Testis (tissue), 3 donors: ENCODE measurements around the gene SMAD3. TPM values are rescaled to one million over a fixed set of nuclear protein-coding genes. Genes with fewer than 3 reads are reported as not detected.

ENCODE experiments used
- DNase-seq: peaks from one replicate; pipeline ENCODE4 v3.0.0-alpha.2; 2019
- H3K27ac ChIP-seq, 2 donors: fragments of 200-600 bp; sonication (generic); one replicate each; pipeline ENCODE4 v1.5.1; 2019
- H3K27me3 ChIP-seq: fragments of 200-600 bp; sonication (generic); one replicate; pipeline ENCODE4 v1.5.1; 2019
- H3K36me3 ChIP-seq: fragments of 200-600 bp; sonication (generic); one replicate; pipeline ENCODE4 v1.5.1; 2017; ENCODE audit warnings: low read depth; ENCODE audit errors: missing control alignments
- H3K4me1 ChIP-seq: fragments of 200-600 bp; sonication (generic); one replicate; pipeline ENCODE4 v1.5.1; 2019
- H3K4me3 ChIP-seq, 2 donors: fragments of 200-600 bp; sonication (generic); one replicate each; pipeline ENCODE4 v1.5.1; 2017 to 2019
- H3K9me3 ChIP-seq: fragments of 200-600 bp; sonication (generic); one replicate; pipeline ENCODE4 v1.5.1; 2017
- POLR2A ChIP-seq: fragments of 450-650 bp; IDR thresholded peaks from one replicate; pipeline ENCODE4 v1.6.1; 2017; ENCODE audit warnings: antibody characterized with exemption, mild to moderate bottlenecking, moderate library complexity
- WGBS, 2 donors: methylation state at CpG; one replicate each; pipeline ENCODE4 v1.1.5; 2018; 5-methylcytosine and 5-hydroxymethylcytosine counted together
- intact Hi-C: fragments of 100-400 bp; cut with DNase I; formaldehyde crosslinking; loops from one replicate; pipeline ENCODE4 v1.15.1; 2023; ENCODE audit warnings: low total_unique reads
- polyA plus RNA-seq: library from polyadenylated mRNA; stranded (reverse); fragments of 350-450 nt; fragmentation: Illumina TruSeq; extraction: RNeasy Lipid Tissue Mini Kit (QIAGEN cat#74804); gene quantifications from one replicate; pipeline ENCODE4 v1.2.3, GENCODE V29; 2014; ENCODE audit warnings: low read depth, low replicate concordance; ENCODE audit not compliant: insufficient read depth
- total RNA-seq, 2 donors: library from RNA; depleted of rRNA; stranded (reverse); fragments of >200 nt; gene quantifications; one replicate each; pipeline ENCODE4 v1.2.3, GENCODE V29; 2016
- TF ChIP-seq, protein P1 (sequence below), 3 experiments: fragments of 450-650 bp in 2 of 3; fragments of 200-600 bp in 1 of 3; sonication (generic) in 1 of 3; IDR thresholded peaks; one replicate each; pipeline ENCODE4 v1.5.1; 2016 to 2019; ENCODE audit warnings: antibody characterized with exemption in 3 of 3, mild to moderate bottlenecking in 2 of 3, moderate library complexity in 1 of 3

SMAD3 gene
- total and polyA plus RNA-seq, 3 donors from 2014 or later = 11.4 to 31.6 (median 18.7) TPM

DNA sequence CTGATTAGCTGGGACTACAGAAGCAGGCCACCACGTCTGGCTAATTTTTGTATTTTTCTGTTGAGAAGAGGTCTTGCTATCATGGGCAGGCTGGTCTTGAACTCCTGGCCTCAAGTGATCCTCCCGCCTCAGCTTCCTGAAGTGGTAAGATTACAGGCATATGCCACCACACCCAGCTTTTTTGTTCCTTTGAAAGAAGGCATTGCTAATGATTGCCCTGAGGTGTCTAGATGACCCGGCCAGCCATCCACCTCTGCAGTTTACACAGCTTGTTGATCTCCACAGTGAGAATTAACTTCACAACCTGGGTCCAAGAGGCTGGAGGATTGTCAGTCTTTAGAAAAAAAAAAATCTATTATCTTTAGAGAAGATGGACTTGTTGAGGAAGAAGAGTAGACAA lies 58.7 kb downstream of the SMAD3 start:
- H3K27me3 ChIP-seq = no peaks in the 10 kb centered on the region
- no peak overlapping the region for H3K4me3 ChIP-seq
- intact Hi-C loops = loop anchor here (10.0 kb wide), 1 partner anchor 59 kb away; the partner anchor contains the start of gene SMAD3
- WGBS, 2 donors = 73 to 77% methylated on average over 3 of the region's 3 CpGs
- TF ChIP-seq, protein P1, sequence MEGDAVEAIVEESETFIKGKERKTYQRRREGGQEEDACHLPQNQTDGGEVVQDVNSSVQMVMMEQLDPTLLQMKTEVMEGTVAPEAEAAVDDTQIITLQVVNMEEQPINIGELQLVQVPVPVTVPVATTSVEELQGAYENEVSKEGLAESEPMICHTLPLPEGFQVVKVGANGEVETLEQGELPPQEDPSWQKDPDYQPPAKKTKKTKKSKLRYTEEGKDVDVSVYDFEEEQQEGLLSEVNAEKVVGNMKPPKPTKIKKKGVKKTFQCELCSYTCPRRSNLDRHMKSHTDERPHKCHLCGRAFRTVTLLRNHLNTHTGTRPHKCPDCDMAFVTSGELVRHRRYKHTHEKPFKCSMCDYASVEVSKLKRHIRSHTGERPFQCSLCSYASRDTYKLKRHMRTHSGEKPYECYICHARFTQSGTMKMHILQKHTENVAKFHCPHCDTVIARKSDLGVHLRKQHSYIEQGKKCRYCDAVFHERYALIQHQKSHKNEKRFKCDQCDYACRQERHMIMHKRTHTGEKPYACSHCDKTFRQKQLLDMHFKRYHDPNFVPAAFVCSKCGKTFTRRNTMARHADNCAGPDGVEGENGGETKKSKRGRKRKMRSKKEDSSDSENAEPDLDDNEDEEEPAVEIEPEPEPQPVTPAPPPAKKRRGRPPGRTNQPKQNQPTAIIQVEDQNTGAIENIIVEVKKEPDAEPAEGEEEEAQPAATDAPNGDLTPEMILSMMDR (IDR thresholded peaks at IDR 0.05) = no peak
- no peak for TF ChIP-seq POLR2A
- peaks cover 56% of the 10 kb centered on the region for H3K4me1 ChIP-seq
- no peaks in the 10 kb centered on the region for H3K9me3 ChIP-seq
- H3K36me3 ChIP-seq = no peaks in the 10 kb centered on the region
- H3K27ac ChIP-seq = peak overlapping the region in 1 of 2 donors; percentile 76
- DNase-seq = no peak

DNA sequence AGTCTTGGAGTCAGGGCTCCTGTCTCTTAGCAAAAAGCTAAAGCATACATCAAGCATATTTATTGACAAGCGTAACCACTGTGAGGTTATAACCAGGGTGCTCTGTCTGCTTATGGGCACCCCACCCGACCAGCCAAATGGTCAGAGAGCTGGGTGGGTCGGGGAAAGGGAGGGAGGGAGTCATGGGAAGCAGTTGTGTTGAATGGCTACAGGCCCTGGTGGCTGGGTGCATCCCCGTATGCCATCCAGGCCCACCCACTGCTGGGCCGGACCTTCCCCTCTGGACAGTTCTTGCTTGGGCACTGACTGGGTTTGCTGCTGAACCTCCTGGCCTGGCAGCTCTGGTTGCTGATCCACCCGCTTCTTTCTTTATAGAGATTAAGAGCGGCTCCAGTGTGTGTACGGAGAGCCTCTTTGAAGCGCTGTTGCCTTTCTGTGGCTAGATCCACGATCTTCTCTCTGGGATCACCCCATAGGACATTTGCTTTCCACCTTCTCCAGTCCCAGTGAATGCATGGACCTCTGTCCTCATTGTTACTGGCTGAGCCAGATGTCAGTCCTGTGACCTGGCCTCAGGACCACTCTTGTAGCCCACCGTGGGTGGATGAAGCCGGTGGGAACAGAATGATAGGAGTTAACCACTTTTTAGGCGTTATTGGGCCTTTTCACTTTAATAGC lies 59.6 kb downstream of the SMAD3 start:
- peak overlapping the region; percentile 61 to 76 for H3K27ac ChIP-seq
- no peak overlapping the region for H3K4me3 ChIP-seq
- no peak for DNase-seq
- TF ChIP-seq POLR2A = no peak
- TF ChIP-seq, protein P1 (IDR thresholded peaks at IDR 0.05) = no peak
- peaks cover 52% of the 10 kb centered on the region for H3K4me1 ChIP-seq
- 52 to 62% methylated on average over 10 to 13 of the region's 13 CpGs for WGBS, 2 donors
- H3K27me3 ChIP-seq = no peaks in the 10 kb centered on the region
- H3K36me3 ChIP-seq = no peaks in the 10 kb centered on the region
- no peaks in the 10 kb centered on the region for H3K9me3 ChIP-seq
- intact Hi-C loops = loop anchor here (10.0 kb wide), 1 partner anchor 60 kb away; the partner anchor contains the start of gene SMAD3

DNA sequence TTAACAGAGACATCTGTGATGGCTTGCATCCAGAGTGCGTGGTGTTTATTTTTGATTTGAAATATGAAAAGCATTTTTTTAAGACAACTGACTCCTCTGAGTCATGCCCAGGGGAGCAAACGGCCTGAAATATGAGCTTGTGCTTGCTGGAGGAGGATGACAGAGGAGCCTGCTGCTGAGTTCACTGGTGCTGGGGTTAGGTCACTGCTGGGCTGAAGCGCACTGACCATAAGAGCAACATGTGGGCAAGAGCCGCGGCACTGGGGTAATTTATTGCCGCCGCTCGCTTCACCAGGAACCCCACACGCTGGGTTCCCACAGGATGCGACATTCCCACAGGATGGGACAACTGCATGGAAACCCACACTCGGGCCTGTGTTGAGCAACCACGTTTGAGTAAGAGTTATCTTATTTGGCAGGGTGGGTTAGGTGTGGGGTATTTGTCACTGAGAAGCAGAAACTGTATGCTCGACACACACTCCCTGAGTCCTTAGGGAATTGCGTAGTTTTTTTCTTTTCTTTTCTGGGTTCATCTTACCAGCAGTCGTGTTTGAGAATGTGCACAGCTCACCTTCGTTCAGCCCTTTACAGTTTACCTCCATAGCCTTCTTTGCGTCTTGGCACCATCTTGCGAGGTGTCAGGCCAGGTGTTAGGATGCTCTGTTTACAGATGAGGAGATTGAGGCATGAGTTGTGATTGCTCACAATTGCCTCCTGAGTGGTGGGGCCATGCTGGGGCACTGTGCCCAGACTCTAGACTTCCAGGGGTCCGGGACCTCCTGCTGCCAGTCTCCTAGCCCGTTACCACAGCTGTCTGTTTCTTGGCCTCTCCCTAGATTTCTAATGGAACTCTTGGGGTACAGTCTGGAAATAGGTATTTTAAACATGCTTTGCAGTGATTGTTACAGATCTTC lies 60.4 kb downstream of the SMAD3 start:
- Histone ChIP-seq H3K4me3 (no peak overlapping the region), H3K27ac (peak overlapping the region; percentile 61 to 76), H3K9me3 (no peaks in the 10 kb centered on the region), H3K27me3 (no peaks in the 10 kb centered on the region), H3K4me1 (peaks cover 48% of the 10 kb centered on the region), H3K36me3 (no peaks in the 10 kb centered on the region)
- 61 to 67% methylated on average over 16 to 20 of the region's 20 CpGs for WGBS, 2 donors
- no peak for TF ChIP-seq POLR2A
- TF ChIP-seq, protein P1 (IDR thresholded peaks at IDR 0.05) = no peak
- DNase-seq = peak; percentile 83
- intact Hi-C loops = loop anchor here (10.0 kb wide), 1 partner anchor 61 kb away; the partner anchor contains the start of gene SMAD3

DNA sequence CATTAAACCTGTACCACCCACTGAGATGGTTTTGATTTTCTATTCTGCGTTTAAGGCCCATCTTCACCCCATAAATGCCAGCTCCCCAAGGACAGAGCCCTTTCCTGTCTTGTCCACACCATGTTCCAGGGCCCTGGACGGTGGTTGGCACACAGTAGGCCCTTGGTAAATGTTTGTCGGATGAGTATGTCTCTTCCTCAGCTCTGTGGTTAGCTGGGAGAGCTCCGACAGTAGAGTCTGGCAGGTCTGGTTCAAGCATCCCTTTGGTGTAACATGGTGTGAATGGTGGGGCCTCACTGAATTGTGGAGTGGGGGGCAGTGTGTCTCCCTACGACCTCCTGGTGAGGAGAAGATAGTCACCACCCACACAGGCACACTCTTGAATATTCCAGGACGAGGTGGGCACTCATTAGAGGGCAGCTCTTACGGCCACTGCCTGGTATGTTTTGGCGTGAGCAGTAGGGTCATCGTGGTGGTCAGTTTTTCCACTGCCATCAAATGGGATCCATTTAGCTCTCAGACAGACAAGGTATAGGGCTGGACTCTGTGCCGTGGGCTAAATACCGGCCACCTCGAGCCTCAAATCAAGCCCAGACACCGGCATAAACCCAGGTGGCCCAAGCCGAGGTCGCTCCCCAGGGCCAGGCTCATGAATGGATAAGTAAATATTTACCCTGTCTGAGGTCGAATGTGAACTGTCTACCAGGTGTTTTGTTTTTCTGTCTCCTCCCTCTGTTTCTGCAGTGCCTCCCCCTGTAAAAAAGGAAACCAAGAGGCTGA lies 61.3 kb downstream of the SMAD3 start:
- Histone ChIP-seq H3K27ac (peak overlapping the region in 1 of 2 donors; percentile 76), H3K36me3 (no peaks in the 10 kb centered on the region), H3K4me1 (peaks cover 43% of the 10 kb centered on the region), H3K27me3 (no peaks in the 10 kb centered on the region), H3K9me3 (no peaks in the 10 kb centered on the region), H3K4me3 (no peak overlapping the region)
- 77 to 88% methylated on average over 15 to 16 of the region's 16 CpGs for WGBS, 2 donors
- TF ChIP-seq POLR2A = no peak
- TF ChIP-seq, protein P1 (IDR thresholded peaks at IDR 0.05) = no peak
- DNase-seq = no peak
- intact Hi-C loops = loop anchor here (10.0 kb wide), 1 partner anchor 62 kb away; the partner anchor contains the start of gene SMAD3
